DMS153 treated with DMSO at 0.1 percent for 48 hours (cell line): ENCODE measurements around the gene LCOR.

Experiments used
- DNase-seq: peaks from one replicate; lab custom pipeline; 2025; ENCODE audit not compliant: unreplicated experiment; lab: John Stamatoyannopoulos, UW

LCOR gene

GRCh38 chr10:96889415-96890171, 57.5 kb downstream of the LCOR start:
- no peak for DNase-seq

- DNase-seq, result no peak
Measured at GRCh38 chr10:96890172-96890513, 58.0 kb downstream of the LCOR start.

- no peak for DNase-seq
Measured at GRCh38 chr10:96890580-96890979, 58.5 kb downstream of the LCOR start.

- DNase-seq, result no peak
Measured at GRCh38 chr10:96891840-96892239, 59.7 kb downstream of the LCOR start.

GRCh38 chr10:96895662-96896424, 63.7 kb downstream of the LCOR start:
- DNase-seq, result no peak

- no peak for DNase-seq
Measured at GRCh38 chr10:96896884-96897589, 64.9 kb downstream of the LCOR start.

- DNase-seq, result no peak
Measured at GRCh38 chr10:96902117-96902516, 70.0 kb downstream of the LCOR start.

GRCh38 chr10:96902731-96903358, 70.7 kb downstream of the LCOR start:
- no peak for DNase-seq

- no peak for DNase-seq
Measured at GRCh38 chr10:96904648-96905047, 72.5 kb downstream of the LCOR start.

GRCh38 chr10:96906864-96907263, 74.8 kb downstream of the LCOR start:
- DNase-seq, result no peak

- DNase-seq, result peak; percentile 17
Measured at GRCh38 chr10:96910488-96911395, 78.6 kb downstream of the LCOR start.

- no peak for DNase-seq
Measured at GRCh38 chr10:96912405-96912804, 80.3 kb downstream of the LCOR start.

GRCh38 chr10:96913906-96914305, 81.8 kb downstream of the LCOR start:
- DNase-seq, result no peak

GRCh38 chr10:96917628-96918027, 85.5 kb downstream of the LCOR start:
- DNase-seq, result no peak

- DNase-seq, result no peak
Measured at GRCh38 chr10:96918214-96919002, 86.3 kb downstream of the LCOR start.

- DNase-seq, result no peak
Measured at GRCh38 chr10:96919785-96920430, 87.8 kb downstream of the LCOR start.

- DNase-seq, result no peak
Measured at GRCh38 chr10:96921655-96922054, 89.6 kb downstream of the LCOR start.

- no peak for DNase-seq
Measured at GRCh38 chr10:96922978-96923948, 91.2 kb downstream of the LCOR start.
